SK-N-SH treated with all-trans-retinoic acid at 6 μM for 48 hours (cell line): ENCODE data around the gene PAQR8.

ENCODE experiments used
- CREB5 ChIP-seq: fragments of 250-450 bp; sonication (Bioruptor Pico); IDR thresholded peaks from 2 replicates; pipeline ENCODE4 v1.5.1; 2020; ENCODE audit warnings: low read depth, mild to moderate bottlenecking, moderate library complexity
- ISL1 ChIP-seq: fragments of 250-450 bp; sonication (Bioruptor Pico); IDR thresholded peaks from 2 replicates; pipeline ENCODE4 v2.1.2; 2022; ENCODE audit warnings: mild to moderate bottlenecking, moderate library complexity
- PATZ1 ChIP-seq: fragments of 250-450 bp; sonication (Bioruptor Pico); IDR thresholded peaks from 2 replicates; pipeline ENCODE4 v1.8.0; 2020; ENCODE audit warnings: mild to moderate bottlenecking, moderate library complexity, borderline replicate concordance
- TSHZ2 ChIP-seq: fragments of 250-450 bp; sonication (Bioruptor Pico); IDR thresholded peaks from 2 replicates; pipeline ENCODE4 v1.5.0; 2020; ENCODE audit warnings: mild to moderate bottlenecking, moderate library complexity
- ZFP3 ChIP-seq: fragments of 250-450 bp; sonication (Bioruptor Pico); IDR thresholded peaks from 2 replicates; pipeline ENCODE4 v1.5.0; 2020; ENCODE audit warnings: mild to moderate bottlenecking, moderate library complexity

GRCh38 chr6:52324189-52324588 is 37.8 kb upstream of the PAQR8 start:
- no peak for TF ChIP-seq ISL1 (CRISPR knock-in tag)
- TF ChIP-seq TSHZ2 (CRISPR knock-in tag) = no peak
- TF ChIP-seq ZFP3 (CRISPR knock-in tag) = no peak
- TF ChIP-seq CREB5 (CRISPR knock-in tag) = no peak
- no peak for TF ChIP-seq PATZ1
